ENCODE results near the gene KSR1. TPM values are rescaled to one million over a fixed set of nuclear protein-coding genes. Genes with fewer than 3 reads are reported as not detected.

Gene KSR1
- total and polyA plus RNA-seq, 2 experiments from 2014 or later: 7.8 to 53.2 TPM

GRCh38 chr17:27590864-27591263 is 134.6 kb downstream of the KSR1 start:
- Histone ChIP-seq H3K79me2 (replicated peaks; ENCODE audit: insufficient read depth) (no peaks in the 10 kb centered on the region), H3K27ac (ENCODE audit: low read depth) (no peak overlapping the region), H3K4me2 (no peak overlapping the region), H3K4me3 (no peak overlapping the region), H4K20me1 (replicated peaks; ENCODE audit: insufficient read depth) (no peaks in the 10 kb centered on the region), H3K27me3 (ENCODE audit: insufficient read depth) (no peaks in the 10 kb centered on the region), H3K9me2 (ENCODE audit: insufficient read depth) (no peaks in the 10 kb centered on the region), H2AFZ (no peak overlapping the region), H3K4me1 (ENCODE audit: insufficient read depth) (no peaks in the 10 kb centered on the region; the same call in 1 of the 2 replicates), H3F3A (replicated peaks; ENCODE audit: low read depth) (no peaks in the 10 kb centered on the region), H3K36me3 (ENCODE audit: insufficient read depth) (0 out of 2 replicates have a peak, but pooled peaks cover 5% of the 10 kb centered on the region)
- peak overlapping the region; percentile 16; the same call in 1 of the 2 replicates for H3K27ac Mint-ChIP-seq
- peaks cover 14% of the 10 kb centered on the region for H3K4me1 Mint-ChIP-seq
- H3K9me3 Mint-ChIP-seq: no peaks in the 10 kb centered on the region; the same call in 2 of the 3 replicates
- TF ChIP-seq CTCF (conservative IDR thresholded peaks at IDR 0.05; ENCODE audit: low read depth in 2 of 2): no peak
- TF ChIP-seq REST (IDR thresholded peaks at IDR 0.05; ENCODE audit: unreplicated experiment): no peak
- TF ChIP-seq JUNB (IDR thresholded peaks at IDR 0.05; ENCODE audit: unreplicated experiment): no peak
- no peak for TF ChIP-seq EZH2phosphoT487 (IDR thresholded peaks at IDR 0.05; ENCODE audit: unreplicated experiment)
- no peak for TF ChIP-seq POLR2AphosphoS5 (IDR thresholded peaks at IDR 0.05; ENCODE audit: low read depth)
- no peak for TF ChIP-seq CREB1 (CRISPR knock-in tag; IDR thresholded peaks at IDR 0.05; ENCODE audit: low read depth)
- no peak for TF ChIP-seq STAT1 (IDR thresholded peaks at IDR 0.05; ENCODE audit: unreplicated experiment)
- no peak for TF ChIP-seq ZNF114 (CRISPR knock-in tag; IDR thresholded peaks at IDR 0.05)
- TF ChIP-seq ETS1 (IDR thresholded peaks at IDR 0.05): no peak
- TF ChIP-seq EZH2 (IDR thresholded peaks at IDR 0.05; ENCODE audit: low read depth, unreplicated experiment): no peak
- TF ChIP-seq ZNF331 (CRISPR knock-in tag; IDR thresholded peaks at IDR 0.05; ENCODE audit: low read depth): no peak
- no peak for TF ChIP-seq ZNF462 (CRISPR knock-in tag; IDR thresholded peaks at IDR 0.05)
- TF ChIP-seq NANOG (IDR thresholded peaks at IDR 0.05; ENCODE audit: borderline replicate concordance): no peak
- DNase-seq (ENCODE audit: low spot score): no peak
- no peak for ATAC-seq
- H3K4me3 Mint-ChIP-seq: no peak overlapping the region
- no peaks in the 10 kb centered on the region; the same call in 2 of the 3 replicates for H3K36me3 Mint-ChIP-seq (ENCODE audit: low read depth)
- H3K27me3 Mint-ChIP-seq (ENCODE audit: insufficient read depth, low read depth, poor library complexity): peaks cover 8% of the 10 kb centered on the region
